ENCODE results near the gene FNTB. TPM values are rescaled to one million over a fixed set of nuclear protein-coding genes. Genes with fewer than 3 reads are reported as not detected.

The FNTB gene
- total RNA-seq, 1 donor from 2014 or later: 16.9 TPM

- H3K36me3 Mint-ChIP-seq (ENCODE audit: low read depth, unreplicated experiment): peaks cover 19% of the 10 kb centered on the region
- peaks cover 2% of the 10 kb centered on the region for H3K27me3 Mint-ChIP-seq (ENCODE audit: unreplicated experiment)
- no peaks in the 10 kb centered on the region for H3K9me3 Mint-ChIP-seq (ENCODE audit: unreplicated experiment)
- no peak for TF ChIP-seq CTCF (IDR thresholded peaks at IDR 0.05; ENCODE audit: unreplicated experiment)
- peak overlapping the region; percentile 68 for H3K4me3 Mint-ChIP-seq (ENCODE audit: unreplicated experiment)
- no peak overlapping the region for H3K27ac Mint-ChIP-seq (ENCODE audit: unreplicated experiment)
- DNase-seq (ENCODE audit: low spot score): no peak
- no peaks in the 10 kb centered on the region for H3K4me1 Mint-ChIP-seq (ENCODE audit: unreplicated experiment)
Observed at GRCh38 chr14:65032319-65032718, 45.6 kb downstream of the FNTB start.

GRCh38 chr14:65033181-65033580 lies 46.5 kb downstream of the FNTB start:
- TF ChIP-seq CTCF (IDR thresholded peaks at IDR 0.05; ENCODE audit: unreplicated experiment): no peak
- Mint-ChIP-seq H3K36me3 (ENCODE audit: low read depth, unreplicated experiment) (peaks cover 15% of the 10 kb centered on the region), H3K27ac (ENCODE audit: unreplicated experiment) (no peak overlapping the region), H3K4me1 (ENCODE audit: unreplicated experiment) (no peaks in the 10 kb centered on the region), H3K9me3 (ENCODE audit: unreplicated experiment) (no peaks in the 10 kb centered on the region), H3K4me3 (ENCODE audit: unreplicated experiment) (no peak overlapping the region), H3K27me3 (ENCODE audit: unreplicated experiment) (peaks cover 2% of the 10 kb centered on the region)
- no peak for DNase-seq (ENCODE audit: low spot score)

- peaks cover 4% of the 10 kb centered on the region for H3K27me3 Mint-ChIP-seq (ENCODE audit: unreplicated experiment)
- H3K27ac Mint-ChIP-seq (ENCODE audit: unreplicated experiment): no peak overlapping the region
- TF ChIP-seq CTCF (IDR thresholded peaks at IDR 0.05; ENCODE audit: unreplicated experiment): no peak
- no peak overlapping the region for H3K4me3 Mint-ChIP-seq (ENCODE audit: unreplicated experiment)
- no peaks in the 10 kb centered on the region for H3K9me3 Mint-ChIP-seq (ENCODE audit: unreplicated experiment)
- DNase-seq (ENCODE audit: low spot score): no peak
- H3K4me1 Mint-ChIP-seq (ENCODE audit: unreplicated experiment): peaks cover 2% of the 10 kb centered on the region
- peaks cover 15% of the 10 kb centered on the region for H3K36me3 Mint-ChIP-seq (ENCODE audit: low read depth, unreplicated experiment)
Observed at GRCh38 chr14:65034021-65034420, 47.3 kb downstream of the FNTB start.

- Mint-ChIP-seq H3K4me3 (ENCODE audit: unreplicated experiment) (no peak overlapping the region), H3K27me3 (ENCODE audit: unreplicated experiment) (peaks cover 4% of the 10 kb centered on the region), H3K36me3 (ENCODE audit: low read depth, unreplicated experiment) (peaks cover 9% of the 10 kb centered on the region), H3K9me3 (ENCODE audit: unreplicated experiment) (no peaks in the 10 kb centered on the region), H3K27ac (ENCODE audit: unreplicated experiment) (no peak overlapping the region), H3K4me1 (ENCODE audit: unreplicated experiment) (peaks cover 2% of the 10 kb centered on the region)
- no peak for TF ChIP-seq CTCF (IDR thresholded peaks at IDR 0.05; ENCODE audit: unreplicated experiment)
- no peak for DNase-seq (ENCODE audit: low spot score)
Observed at GRCh38 chr14:65035049-65035448, 48.4 kb downstream of the FNTB start.

DNA sequence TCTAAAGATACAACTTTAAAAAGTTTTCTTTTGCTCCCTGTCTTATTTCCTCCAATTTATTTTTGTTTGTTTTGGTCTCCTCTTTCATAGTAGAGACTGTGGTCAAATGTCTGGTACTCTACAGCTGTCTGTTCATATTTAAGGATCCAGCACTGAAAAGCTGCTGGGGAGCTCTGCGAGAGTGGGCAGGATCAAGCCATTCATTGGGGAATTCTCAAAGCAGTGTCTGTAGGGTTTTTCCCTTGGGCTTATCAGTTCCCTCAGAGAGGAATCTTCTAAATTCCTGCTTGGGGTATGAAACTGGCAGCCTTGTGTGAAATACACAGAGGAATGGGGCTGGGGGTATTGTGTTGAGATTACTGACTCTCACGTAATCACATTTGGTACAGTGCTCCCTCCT lies 52.3 kb downstream of the FNTB start:
- Mint-ChIP-seq H3K27ac (ENCODE audit: unreplicated experiment) (no peak overlapping the region), H3K27me3 (ENCODE audit: unreplicated experiment) (peaks cover 6% of the 10 kb centered on the region), H3K9me3 (ENCODE audit: unreplicated experiment) (no peaks in the 10 kb centered on the region), H3K4me1 (ENCODE audit: unreplicated experiment) (peaks cover 2% of the 10 kb centered on the region), H3K4me3 (ENCODE audit: unreplicated experiment) (no peak overlapping the region), H3K36me3 (ENCODE audit: low read depth, unreplicated experiment) (peaks cover 9% of the 10 kb centered on the region)
- DNase-seq (ENCODE audit: low spot score): no peak
- TF ChIP-seq CTCF (IDR thresholded peaks at IDR 0.05; ENCODE audit: unreplicated experiment): no peak

All from endothelial cell (in vitro differentiated cells).